Measurements from ENCODE around the gene JMJD6.
"Not testable (repeated sequence)": the region's sequence is repeated elsewhere in the genome, so short reads cannot be mapped to it uniquely, and the experiment has no call there.

JMJD6 gene

DNA sequence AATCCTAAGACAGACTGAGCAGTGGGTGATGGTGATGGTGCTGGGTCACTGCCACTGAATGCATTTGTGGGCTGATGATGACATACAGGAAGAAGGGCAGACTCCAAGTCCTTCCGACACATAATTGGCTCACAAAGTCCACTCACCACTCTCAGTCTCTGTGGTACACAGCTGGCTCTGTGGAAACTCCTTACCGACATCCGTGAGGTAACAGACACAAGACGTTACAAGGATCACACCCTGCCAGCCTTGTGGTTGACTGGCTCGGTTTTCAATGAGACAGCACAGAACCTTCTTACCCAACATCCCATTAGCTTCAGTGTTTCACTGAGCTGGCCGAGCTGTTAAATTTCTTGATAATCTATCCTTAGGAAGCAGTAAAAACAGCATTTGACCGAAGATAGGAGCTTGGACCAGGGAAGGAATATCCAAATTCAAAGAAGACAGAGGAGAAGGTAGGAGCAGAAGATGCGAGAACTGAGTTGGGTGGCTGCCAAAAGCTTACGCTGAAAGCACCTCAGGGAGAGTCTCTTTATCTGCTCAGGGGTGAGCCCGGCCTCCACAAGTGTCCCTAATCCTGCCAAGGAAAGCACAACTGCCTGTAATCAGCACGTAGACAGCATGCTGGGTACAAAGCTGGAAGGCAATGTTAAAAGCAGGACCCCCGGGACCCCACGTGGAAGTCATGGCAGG lies 10.1 kb downstream of the JMJD6 start:
- peak; percentile 47 for DNase-seq

DNA sequence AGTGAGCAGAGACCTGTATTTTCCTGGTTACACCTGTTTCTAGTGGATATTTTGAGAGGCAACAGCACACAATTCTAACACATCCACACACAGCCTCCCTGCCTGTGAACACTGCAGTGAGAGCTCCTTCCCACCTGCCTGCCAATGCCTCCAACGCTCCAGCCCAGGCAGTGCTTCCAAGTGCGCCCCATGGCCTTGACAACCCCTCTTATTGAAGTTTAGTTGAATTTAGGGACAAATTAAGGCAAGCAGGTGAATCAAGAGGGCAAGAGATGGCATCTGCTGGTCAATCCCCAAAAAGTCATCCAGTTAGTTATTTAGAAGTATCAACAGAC lies 10.9 kb downstream of the JMJD6 start:
- no peak for DNase-seq

DNA sequence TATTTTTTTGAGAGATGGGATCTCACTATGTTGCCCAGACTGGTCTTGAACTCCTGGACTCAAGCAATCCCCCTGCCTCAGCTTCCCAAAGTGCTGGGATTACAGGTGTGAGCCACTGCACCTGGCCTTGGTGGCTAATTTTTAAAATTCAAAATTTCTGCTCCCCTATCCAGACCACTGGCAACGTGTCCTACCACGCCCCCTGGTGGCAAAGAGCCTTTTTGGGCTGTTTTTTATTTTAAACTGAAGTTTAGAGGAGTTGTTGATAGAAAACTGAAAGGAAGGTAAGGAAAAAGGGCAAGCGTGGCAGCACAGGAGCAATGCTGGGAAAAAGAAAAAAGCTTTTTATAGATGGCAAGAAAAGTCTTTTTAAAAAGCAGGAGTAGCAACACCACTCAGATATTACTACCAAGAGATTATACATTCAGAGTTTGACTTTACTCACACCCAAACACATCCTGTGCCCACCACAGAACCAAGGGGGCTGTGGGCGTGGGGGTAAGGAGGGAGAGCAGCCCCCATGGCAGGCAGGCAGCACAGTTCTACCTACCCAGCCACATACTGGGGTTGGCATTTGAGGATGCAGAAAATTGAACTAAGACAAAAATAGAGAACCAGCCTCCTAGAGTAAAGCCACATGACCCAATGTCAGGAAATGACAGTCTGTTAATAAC lies 11.4 kb downstream of the JMJD6 start:
- peak; percentile 80 for DNase-seq

DNA sequence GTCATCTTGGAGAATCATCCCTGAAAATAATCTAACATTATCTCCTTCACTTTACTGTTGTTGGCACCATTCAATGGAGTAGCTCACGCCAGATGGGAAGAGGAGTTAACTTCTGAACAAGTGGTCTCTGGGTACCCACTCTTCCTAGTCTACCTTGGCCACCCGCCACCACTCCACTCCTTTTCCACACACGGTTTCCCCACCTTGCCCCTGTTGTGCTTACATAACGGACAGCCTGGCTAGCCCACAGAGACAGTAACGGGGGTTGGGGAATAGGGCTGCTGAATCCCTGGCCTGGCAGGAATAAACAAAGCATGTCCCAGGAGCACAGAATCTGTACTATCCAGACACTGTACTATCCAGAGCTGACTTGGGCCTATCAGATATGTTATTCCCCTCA lies 12.1 kb downstream of the JMJD6 start:
- no peak for DNase-seq

DNA sequence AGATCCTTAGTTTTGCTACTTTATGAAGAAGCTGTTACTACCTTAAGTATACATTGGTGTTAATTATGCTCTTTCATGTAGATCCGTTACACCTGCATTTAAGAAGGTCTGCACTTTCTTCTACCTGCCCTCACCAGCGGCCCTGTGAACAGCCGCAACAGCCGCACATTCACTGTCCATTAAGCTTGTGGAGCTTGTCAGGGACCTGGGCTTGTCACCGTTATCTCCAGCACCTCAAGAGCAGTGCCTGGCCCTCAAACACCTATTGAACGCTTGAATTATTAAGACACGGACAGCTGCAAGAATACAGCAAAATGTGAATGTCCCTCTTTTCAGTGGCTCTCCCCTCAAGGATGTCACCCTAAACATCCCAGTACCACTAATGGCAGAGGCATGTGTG lies 12.6 kb downstream of the JMJD6 start:
- DNase-seq: no peak

DNA sequence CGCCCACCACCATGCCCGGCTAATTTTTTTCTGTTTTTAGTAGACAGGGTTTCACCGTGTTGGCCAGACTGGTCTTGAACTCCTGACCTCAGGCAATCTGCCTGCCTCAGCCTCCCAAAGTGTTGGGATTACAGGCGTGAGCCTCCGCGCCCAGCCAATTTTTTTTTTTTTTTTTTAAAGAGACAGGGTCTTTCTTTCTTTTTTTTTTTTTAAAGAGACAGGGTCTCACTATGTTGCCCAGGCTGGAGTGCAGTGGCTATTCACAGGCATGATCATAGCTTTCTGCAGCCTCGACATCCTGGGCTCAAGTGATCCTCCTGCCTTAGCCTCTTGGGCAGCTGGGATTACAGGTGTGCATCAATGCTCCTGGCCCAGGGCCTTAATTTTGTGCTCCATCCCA lies 14.1 kb downstream of the JMJD6 start:
- DNase-seq: not testable (repeated sequence)

DNA sequence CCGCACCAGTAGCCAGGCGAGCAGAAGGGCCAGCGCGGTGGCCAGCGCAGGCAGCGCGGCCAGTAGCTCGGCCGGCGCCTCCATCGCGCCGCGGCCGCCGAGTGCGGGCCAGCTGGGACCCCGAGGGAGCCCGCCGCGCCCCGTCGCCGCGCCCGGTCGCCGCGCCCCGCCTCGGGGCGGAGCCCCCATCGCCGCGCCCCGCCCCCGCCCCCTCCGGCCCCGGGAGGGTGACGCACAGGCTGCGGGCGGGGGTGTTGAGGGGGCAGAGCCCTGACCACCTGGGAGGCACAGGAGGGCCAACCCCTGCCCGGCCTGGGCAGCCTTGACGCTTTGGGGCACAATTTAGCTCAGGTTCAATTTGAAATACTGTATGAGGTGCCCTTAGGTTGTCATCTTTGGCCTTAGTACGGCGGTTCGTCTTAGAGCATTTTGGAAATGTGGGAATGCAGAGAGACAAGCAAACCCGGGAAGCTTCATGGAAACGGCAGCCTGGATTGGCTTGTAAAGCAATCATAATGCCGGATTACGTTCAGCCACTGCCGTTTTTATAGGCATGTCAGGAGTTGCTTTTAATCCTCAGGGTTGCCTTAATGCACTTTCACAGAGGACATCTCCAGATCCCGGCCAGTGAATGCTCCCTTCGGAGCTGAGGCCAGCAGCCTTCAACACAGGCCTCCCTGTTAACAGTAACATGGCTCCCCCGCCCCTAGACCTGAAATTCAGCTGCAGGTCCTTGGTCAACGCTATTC lies 15.4 kb downstream of the JMJD6 start, which contains the start of gene MXRA7:
MXRA7 (minus strand) TSS at position 103 of the 749 bp plus-strand sequence; CDS start at position 84, 19 bp downstream.
- peak; percentile 49 for DNase-seq

DNA sequence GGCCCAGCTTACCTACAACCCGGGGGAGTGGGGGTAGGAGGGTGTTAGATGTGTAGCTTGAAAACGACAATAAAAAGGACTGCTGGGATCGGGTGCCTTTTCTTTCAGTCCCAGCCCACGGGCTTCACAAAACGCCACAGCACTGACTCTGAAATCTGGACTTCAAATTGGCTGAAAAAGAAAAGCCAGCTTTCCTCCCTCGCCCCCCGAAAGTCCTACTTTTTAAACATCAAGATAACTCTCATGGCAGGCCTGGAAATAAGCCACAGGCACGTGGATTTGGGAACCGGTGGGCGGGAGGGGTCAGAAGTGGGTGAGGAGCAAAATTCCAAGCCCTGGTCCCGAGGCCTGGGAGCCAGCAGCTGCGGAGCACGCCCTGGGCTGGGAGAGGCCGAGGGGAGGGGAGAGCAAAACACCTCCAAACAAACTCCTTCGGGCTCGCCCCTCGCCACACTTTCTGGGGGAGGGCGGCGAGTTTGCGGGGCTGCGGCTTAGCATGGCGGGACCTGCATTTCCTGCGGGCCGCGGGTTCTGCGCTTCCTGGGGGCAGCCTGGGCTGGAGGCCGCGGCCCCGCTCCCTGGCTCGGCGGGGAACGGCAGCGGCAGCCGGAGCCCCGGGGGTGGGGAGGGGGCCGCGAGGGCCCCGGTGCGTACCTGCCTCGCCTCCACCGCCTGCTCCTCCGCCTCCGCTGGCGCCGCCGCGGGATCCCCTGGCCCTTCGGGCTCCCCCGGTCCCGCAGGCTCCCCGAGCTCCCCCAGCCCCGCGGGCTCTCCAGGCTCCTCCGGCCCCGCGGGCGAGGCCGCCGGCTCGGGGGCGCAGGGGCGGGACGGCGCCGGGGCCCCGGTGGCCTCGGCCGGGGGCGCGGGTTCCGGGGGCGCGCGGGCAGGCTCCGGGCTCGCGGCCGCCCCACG lies 16.2 kb downstream of the JMJD6 start:
- DNase-seq: not testable (repeated sequence)

DNA sequence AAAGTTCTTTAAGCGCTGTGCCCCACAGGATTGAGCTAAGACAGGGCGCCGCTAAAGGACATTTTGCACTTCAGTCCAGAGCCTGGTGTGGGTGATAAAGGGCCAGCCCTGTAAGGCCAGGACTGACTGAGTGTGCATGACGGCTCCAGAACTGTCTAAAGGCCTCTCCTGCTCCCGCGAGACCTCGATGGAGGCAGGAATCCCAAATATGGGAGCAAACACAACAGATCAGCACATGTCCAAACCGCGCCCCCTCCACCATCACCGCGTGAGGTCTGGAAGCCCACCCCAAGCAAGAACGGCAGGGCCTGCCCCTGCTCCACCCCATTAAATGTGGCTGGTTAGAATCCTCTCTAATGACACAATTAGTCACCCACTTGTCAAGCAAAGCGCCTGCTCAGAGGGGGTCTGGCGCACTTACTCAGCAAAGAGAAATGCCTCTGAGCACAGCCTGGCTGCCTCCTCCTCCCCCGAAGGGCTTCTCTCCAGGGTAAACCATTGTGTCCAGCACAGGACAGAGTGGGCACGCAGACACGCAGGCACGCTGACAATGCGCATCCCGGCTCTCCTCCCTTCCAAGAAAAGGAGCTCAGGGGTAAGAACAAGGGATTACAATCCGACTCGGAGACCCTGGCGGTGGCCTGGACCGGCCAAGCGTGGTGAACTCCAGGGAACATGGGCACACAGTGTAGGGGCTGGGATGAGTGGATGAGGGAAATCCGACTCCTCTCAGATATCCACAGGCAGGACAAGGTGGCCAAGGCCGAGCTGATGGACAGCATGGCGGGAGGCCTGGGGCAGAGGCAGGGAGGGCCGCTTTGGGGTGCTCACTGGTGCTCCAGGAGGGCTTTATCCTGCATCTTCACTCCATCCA lies 17.1 kb downstream of the JMJD6 start:
- DNase-seq: no peak

DNA sequence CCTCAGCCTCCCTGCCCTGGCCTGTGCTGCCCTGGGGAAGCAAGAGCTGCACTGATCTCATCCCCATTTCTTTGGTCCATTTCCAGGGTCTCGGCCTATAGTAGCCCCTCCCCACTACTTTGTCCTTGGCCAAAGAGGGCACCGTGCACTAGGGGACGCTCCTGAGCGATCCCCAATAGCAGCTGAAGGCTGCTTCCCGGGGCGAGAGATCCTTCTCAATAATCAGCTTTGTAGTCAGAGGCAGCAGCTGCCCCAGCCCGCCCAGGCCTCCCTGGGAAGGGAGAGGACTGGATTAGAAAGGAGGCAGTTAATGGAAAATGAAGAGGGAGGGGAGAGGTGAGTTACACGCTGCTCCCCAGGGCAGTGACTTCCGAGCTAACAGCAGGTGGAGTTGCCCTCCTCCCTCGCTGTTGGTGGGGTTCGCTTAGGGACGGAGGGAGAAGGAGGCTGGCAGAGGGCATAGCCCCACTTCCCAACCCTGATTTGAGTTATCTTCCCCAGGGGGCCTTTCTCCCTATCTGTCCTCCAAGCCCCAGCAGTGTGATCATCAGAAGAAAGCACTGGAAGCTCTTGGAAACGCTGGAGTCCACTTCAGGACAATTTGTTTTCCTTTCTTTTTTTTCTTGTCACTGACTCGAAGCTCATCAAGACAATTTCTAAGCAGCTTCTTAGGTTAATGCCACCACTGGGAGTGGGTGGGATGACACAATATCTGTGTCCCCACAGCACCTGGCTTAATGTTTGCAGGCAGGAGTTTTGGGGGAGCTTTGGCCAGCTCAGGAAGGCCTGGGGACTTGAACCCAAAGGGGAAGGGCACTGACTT lies 18.2 kb downstream of the JMJD6 start:
- DNase-seq: no peak

DNA sequence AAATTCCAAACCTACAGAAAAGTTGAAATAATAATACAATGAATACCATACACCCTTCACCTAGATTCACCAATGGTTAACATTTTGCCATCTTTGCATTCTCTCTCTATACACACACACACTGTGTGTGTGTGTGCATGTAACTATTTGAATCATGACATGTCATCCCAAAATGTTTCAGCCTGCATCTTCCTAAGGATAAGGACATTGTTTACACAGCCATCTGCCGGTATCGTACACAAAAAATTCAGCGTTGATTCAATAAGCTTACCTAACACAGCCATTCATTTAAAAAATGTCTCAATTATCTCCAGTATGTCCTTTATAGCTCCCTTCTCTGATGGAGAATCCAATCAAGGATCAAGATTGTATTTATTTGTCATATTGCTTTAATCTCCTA lies 19.6 kb downstream of the JMJD6 start:
- no peak for DNase-seq

DNA sequence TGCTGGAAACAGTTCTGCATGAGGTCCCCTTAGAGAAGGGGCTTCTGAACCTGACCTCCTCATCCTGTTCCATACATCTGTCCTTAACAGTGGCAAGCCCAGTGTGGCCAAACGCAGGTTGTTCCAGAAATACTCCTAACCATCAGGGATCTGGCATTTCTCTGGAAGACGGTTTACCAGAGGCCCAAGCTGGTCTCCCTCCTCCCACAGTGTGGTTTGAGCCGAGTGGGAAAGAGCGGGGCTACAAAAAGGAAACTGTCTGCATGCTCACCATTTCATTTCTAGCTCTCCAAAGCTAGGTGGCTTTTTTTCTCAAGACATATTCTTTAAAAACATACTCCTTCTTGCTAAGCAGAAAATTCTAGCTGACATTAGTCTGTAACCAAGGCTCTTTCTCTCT lies 21.6 kb downstream of the JMJD6 start:
- DNase-seq: no peak

DNA sequence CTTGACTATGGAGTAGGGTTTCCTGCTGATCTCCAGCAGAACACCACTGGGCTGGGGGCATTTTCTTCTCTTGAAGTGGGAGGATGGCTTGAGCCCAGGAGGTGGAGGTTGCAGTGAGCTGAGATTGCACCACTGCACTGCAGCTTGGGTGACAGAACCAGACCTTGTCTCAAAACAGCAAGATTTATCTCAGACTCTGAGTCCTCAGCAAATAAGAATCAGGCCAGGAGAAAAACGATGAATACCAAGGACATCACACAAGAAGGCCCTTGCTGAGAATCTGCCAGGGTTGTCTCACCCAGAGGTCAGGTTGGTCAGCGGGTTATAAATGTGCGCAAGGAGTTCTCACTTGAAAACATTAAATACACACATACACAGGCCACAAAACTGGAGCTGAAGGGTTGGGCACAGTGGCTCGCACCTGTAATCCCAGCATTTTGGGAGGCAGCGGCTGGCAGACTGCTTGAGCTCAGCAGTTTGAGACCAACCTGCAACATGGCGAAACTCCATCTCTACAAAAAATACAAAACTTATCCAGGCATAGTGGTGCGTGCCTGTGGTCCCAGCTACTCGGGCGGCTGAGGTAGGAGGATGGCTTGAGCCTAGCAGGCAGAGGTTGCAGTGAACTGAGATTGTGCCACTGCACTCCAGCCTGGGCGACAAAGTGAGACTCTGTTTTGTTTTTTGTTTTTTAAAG lies 23.3 kb downstream of the JMJD6 start:
- no peak for DNase-seq

DNA sequence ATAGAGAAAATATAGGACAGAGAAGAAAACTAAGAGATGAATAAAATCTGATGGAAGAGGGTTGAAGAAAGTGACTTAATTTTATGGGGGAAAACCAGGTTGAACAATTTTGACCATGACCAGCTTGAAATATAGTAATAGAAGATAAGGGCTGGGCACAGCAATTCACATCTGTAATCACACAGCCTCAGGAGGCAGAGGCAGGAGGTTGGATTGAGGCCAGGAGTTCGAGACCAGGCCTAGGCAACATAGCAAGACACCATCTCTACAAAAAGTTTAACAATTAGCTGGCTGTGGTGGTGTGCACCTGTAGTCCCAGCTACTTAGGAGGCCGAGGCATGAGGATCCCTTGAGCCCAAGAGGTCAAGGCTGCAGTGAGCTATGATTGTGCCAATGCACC lies 24.3 kb downstream of the JMJD6 start:
- no peak for DNase-seq

DNA sequence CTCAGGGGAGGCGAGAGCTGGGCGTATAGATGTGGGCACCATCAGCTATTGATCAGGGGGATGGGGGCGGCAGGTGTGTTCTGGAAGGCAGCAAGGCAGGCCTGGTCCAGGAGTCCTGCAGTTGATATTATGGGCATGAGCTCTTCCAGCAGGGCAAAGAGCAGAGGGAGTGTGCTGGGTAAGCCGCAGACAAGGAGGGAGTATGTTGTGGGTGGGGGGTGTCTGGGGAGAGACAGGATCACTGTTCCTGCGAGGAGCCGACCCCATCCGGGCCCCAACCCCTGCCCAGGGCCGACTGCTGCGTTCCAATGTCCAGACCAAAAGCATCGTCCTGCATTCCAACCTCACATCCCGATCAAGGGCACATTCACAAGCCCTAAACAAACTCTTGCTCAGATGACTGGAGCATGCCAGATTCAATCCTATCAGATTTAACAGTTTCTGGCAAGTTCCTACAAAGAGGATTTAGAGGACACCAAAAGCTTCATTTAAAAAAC lies 24.9 kb downstream of the JMJD6 start:
- no peak for DNase-seq

DNA sequence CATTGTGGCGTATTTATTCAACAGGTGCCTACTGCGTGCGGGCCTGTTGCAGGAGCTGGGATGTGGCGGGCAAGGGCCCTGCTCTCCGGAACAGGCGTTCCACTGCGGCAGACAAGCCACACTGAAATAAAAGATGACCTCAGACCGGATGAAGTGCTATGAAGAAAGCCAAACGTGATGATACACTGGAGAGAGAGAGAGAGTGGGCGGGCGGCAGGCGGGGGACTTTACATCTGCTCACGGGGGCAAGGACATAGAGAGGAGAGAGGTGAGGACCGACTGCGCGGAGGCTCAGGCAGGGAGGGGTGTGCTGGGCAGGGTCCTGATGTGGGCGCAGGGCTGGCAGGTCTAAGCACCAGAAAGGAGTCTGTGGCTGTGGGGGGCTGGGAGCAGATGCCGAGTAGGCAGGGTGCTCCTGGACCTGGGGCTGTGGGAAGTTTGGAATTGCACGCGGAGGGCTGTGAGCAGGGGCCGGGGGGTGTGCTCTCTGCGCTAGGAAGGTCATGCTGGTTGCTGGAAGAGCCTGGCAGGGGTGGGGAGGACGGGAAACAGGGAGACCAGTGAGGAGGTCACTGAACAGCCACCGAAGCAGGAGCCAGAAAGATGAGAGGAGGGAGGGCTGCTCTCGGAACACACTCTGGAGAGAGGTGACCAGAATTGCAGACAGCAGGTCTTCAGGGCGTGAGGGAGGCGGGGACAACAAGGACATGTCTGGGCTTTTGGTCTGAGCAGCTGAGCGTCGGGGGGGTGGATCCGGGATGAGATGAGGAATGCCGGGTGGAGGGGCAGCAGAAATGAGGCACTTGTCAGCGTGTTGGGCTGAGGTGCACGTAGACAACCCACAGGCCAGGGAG lies 25.6 kb downstream of the JMJD6 start:
- no peak for DNase-seq

DNA sequence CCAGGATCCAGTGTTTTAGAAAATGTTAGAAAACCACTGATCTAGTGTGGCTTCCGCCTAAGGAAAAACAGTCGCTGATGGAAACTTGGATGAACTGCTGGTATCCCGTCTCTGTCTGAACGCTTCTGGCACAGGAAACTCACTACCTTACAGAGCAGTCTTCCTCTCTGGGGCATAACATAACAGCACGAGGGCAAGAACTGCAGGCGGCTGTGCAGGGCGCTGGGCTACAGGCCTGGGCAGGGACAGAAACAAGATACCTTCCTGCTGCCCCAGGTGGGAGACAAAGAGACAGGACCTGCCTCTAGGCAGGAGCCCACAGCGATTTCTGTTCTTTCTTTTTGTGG lies 26.2 kb downstream of the JMJD6 start:
- DNase-seq: no peak

DNA sequence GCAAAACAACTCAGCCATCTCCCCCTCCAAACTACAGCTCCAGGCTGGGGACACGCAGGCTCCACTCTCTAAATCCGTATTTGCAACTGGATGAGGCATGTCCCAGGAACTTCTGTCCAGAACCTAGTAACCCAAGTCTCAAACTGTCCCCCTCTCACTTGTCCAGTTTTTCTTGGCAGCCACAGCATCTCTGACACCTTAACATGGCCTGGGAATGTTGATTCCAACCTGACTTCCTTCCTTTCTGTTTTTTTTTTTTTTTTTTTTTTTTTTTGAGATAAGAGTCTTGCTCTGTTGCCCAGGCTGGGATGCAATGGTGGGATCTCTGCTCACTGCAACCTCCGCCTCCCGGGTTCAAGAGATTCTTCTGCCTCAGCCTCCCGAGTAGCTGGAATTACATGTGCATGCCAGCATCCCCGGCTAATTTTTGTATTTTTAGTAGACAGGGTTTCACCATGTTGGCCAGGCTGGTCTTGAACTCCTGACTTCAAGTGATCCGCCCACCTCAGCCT lies 27.9 kb downstream of the JMJD6 start:
- not testable (repeated sequence) for DNase-seq
